Colonic mucosa (tissue), 4 donors: ENCODE measurements around the gene TMEM187. TPM values are rescaled to one million over a fixed set of nuclear protein-coding genes. Genes with fewer than 3 reads are reported as not detected.
"Not testable (repeated sequence)": the region's sequence is repeated elsewhere in the genome, so short reads cannot be mapped to it uniquely, and the experiment has no call there.

Experiments used
- DNase-seq: peaks from one replicate; pipeline ENCODE4 v3.0.0-alpha.2; 2020
- H3K27ac ChIP-seq: fragments of 200-600 bp; one replicate; pipeline ENCODE4 v1.8.0; 2021
- H3K27me3 ChIP-seq: fragments of 200-600 bp; one replicate; pipeline ENCODE4 v1.8.0; 2021
- H3K36me3 ChIP-seq: fragments of 200-600 bp; one replicate; pipeline ENCODE4 v1.8.0; 2021
- H3K4me1 ChIP-seq: fragments of 200-600 bp; one replicate; pipeline ENCODE4 v1.8.0; 2021; ENCODE audit warnings: mild to moderate bottlenecking
- H3K4me3 ChIP-seq: fragments of 200-600 bp; one replicate; pipeline ENCODE4 v1.8.0; 2021
- H3K9ac ChIP-seq, 2 donors: one replicate each; pipeline ENCODE4 v1.7.0; 2013; ENCODE audit warnings: control low read depth in 2 of 2, low read depth in 2 of 2, low read length in 2 of 2
- H3K9me3 ChIP-seq: fragments of 200-600 bp; one replicate; pipeline ENCODE4 v1.8.0; 2021
- intact Hi-C: fragments of 100-400 bp; cut with DNase I; formaldehyde crosslinking; loops from one replicate; pipeline ENCODE4 v1.14.1; 2022
- total RNA-seq, 2 donors: library from RNA; stranded (reverse); fragmentation: NEBNext Ultra II Directional in 1 of 2; extraction: Animal tissue kit (Norgen Biotek cat#: 25700) in 1 of 2; gene quantifications; one replicate each; pipeline ENCODE4 v1.2.1, GENCODE V29; 2021
- TF ChIP-seq, protein P1 (sequence below): fragments of 200-600 bp; IDR thresholded peaks from one replicate; pipeline ENCODE4 v1.8.0; 2022; ENCODE audit warnings: antibody characterized with exemption, mild to moderate bottlenecking
- donor health status: healthy.
- donor health status: DM: no; HTN: no; CAD: no.
- donor health status: DM: no; HTN: no; CAD: no.

Gene TMEM187
- total RNA-seq, 2 donors from 2014 or later = 8.7 to 19.2 TPM

DNA sequence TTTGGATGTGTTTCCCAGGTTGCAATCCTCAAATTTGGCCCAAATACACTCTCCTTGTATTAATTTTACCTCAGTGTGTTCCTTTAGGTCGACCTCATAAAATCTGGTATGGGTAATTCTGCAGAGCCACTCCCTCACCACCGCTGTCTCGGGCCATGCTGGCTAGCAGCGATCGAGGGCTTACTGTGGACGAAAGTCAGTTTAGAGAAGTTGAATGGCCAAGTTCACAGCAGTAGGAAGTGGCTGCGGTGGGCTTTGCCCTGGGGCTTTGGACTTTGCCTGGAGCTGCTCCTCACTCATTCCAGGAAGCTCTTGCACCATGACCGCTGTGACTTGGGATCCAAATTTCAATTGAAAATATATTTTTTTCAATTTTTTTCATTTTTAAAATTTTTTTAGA is 19.6 kb downstream of the TMEM187 start:
- intact Hi-C loops = no loop called here
- Histone ChIP-seq H3K4me3 (no peak overlapping the region), H3K27ac (no peak overlapping the region), H3K27me3 (peaks cover 10% of the 10 kb centered on the region), H3K4me1 (no peaks in the 10 kb centered on the region), H3K9me3 (no peaks in the 10 kb centered on the region), H3K36me3 (no peaks in the 10 kb centered on the region), H3K9ac (no peak overlapping the region)
- TF ChIP-seq, protein P1, sequence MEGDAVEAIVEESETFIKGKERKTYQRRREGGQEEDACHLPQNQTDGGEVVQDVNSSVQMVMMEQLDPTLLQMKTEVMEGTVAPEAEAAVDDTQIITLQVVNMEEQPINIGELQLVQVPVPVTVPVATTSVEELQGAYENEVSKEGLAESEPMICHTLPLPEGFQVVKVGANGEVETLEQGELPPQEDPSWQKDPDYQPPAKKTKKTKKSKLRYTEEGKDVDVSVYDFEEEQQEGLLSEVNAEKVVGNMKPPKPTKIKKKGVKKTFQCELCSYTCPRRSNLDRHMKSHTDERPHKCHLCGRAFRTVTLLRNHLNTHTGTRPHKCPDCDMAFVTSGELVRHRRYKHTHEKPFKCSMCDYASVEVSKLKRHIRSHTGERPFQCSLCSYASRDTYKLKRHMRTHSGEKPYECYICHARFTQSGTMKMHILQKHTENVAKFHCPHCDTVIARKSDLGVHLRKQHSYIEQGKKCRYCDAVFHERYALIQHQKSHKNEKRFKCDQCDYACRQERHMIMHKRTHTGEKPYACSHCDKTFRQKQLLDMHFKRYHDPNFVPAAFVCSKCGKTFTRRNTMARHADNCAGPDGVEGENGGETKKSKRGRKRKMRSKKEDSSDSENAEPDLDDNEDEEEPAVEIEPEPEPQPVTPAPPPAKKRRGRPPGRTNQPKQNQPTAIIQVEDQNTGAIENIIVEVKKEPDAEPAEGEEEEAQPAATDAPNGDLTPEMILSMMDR = no peak
- no peak for DNase-seq

DNA sequence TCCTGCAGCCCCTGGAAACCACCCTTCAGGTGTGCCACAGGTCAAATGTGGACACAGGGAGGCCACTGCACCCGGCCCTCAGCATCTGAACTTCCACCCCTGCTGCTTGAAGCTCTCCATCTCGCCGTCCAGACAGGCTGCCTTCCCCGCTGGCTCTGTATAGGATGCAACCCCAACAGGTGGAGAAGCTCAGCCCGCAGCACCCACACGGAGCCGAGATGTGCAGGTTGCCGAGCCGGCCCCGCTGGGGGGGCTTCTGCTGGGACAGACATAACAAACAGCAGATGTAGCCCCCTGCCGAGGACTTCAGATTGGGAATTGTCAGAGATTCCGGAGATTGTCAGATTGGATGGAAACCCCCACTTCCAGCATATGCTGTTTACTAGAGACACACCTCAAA is 20.5 kb downstream of the TMEM187 start:
- intact Hi-C loops = no loop called here
- Histone ChIP-seq H3K27ac (no peak overlapping the region), H3K27me3 (peaks cover 10% of the 10 kb centered on the region), H3K9ac (no peak overlapping the region), H3K4me3 (no peak overlapping the region), H3K4me1 (no peaks in the 10 kb centered on the region), H3K36me3 (no peaks in the 10 kb centered on the region), H3K9me3 (no peaks in the 10 kb centered on the region)
- TF ChIP-seq, protein P1 = no peak
- no peak for DNase-seq

DNA sequence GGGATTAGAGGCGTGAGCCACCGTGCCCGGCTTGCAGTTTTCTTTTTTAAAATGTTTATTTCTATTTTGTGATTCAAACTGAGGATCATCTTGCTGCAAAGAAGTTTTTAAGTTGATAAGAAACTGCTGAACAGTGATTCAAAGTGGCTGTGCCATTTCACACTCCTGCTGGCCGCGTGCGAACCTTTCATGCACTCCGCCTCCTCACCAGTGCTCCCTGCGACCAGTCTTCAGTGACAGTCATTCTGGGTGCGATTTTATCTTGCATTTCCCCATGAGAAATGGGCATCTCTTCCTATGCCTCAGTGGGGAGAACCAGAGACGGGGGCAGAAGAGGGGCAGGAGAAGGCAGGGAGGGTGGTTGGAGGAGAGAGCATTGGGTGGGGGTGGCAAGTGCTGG is 21.4 kb downstream of the TMEM187 start:
- H3K4me3 ChIP-seq = no peak overlapping the region
- H3K4me1 ChIP-seq = no peaks in the 10 kb centered on the region
- H3K9me3 ChIP-seq = no peaks in the 10 kb centered on the region
- no peak overlapping the region for H3K27ac ChIP-seq
- DNase-seq = no peak
- peaks cover 10% of the 10 kb centered on the region for H3K27me3 ChIP-seq
- H3K36me3 ChIP-seq = no peaks in the 10 kb centered on the region
- H3K9ac ChIP-seq = no peak overlapping the region
- TF ChIP-seq, protein P1 = no peak
- intact Hi-C loops = no loop called here

DNA sequence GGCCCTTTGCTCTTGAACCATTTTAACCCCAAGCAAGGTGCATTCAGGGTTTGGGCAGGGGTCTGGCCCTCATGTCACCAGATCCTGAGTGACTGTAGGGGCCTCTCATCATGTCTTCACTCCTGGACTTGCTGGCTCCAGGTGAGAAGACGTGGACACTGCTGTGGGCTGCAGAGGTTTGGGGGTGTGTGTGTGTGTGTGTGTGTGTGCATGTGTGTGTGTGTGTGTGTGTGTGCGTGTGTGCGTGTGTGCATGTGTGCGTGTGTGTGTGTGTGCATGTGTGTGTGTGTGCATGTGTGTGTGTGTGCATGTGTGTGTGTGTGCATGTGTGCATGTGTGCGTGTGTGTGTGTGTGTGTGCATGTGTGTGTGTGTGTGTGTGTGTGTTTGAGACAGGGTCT is 21.8 kb downstream of the TMEM187 start:
- H3K36me3 ChIP-seq, H3K27ac ChIP-seq, intact Hi-C loops, H3K9ac ChIP-seq, DNase-seq, H3K9me3 ChIP-seq, H3K4me3 ChIP-seq, H3K4me1 ChIP-seq: not testable (repeated sequence)
- H3K27me3 ChIP-seq = peaks cover 10% of the 10 kb centered on the region

DNA sequence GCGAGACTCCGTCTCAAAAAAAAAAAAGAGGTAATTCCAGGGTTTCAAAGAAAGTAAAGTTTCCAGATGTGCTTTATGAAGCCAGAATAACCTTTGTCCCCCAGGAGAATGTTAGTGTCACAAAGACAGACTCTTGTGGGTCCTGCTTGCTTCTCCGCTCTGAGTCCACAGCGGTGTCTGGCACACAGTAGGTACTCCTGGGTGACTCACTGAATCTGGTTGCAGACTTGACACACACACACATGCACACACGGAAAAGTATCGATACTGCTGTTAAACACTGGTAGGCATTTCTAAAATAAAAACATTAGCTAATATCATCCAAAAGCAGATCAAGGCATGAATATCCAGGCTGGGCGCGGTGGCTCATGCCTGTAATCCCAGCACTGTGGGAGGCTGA is 22.9 kb downstream of the TMEM187 start:
- no peak overlapping the region for H3K27ac ChIP-seq
- TF ChIP-seq, protein P1 = no peak
- H3K27me3 ChIP-seq = peaks cover 10% of the 10 kb centered on the region
- DNase-seq = no peak
- no peaks in the 10 kb centered on the region for H3K4me1 ChIP-seq
- H3K36me3 ChIP-seq = no peaks in the 10 kb centered on the region
- H3K9me3 ChIP-seq = no peaks in the 10 kb centered on the region
- intact Hi-C loops = no loop called here
- H3K4me3 ChIP-seq = no peak overlapping the region
- no peak overlapping the region for H3K9ac ChIP-seq

DNA sequence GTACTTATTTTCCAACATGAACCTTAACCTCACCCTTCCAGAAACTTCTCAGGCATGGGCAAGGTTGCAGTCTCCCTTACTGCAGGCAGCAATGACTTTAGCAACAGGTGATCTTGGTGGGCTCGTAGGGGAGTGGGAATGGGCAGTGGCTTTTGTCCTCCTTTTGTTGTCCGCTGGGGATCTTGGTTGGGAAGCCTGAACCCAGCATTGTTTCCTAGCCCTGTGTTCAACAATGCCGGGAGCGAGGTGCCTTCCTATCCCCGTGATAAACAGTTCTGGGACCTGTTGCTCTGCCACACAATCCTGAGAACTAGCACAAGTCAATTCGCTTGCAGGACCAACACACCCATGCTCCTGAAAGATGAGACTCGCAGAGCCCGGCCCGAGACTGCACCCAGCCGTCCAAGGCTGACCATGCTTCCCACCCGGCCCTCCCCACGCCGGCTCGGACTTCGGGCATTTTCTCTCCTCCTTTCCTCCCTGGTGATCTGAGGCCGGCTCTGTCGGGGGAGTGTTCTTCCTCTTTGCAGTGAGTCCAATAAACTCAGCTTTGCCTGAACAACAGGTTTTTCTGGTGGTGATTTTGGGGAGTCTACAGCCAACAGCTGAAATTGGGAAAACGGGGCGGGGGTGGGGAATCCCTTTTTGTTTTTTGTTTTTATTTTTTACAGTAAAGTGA is 26.9 kb downstream of the TMEM187 start:
- no peaks in the 10 kb centered on the region for H3K36me3 ChIP-seq
- no peaks in the 10 kb centered on the region for H3K4me1 ChIP-seq
- TF ChIP-seq, protein P1 = no peak
- H3K4me3 ChIP-seq = no peak overlapping the region
- DNase-seq = no peak
- no peak overlapping the region for H3K9ac ChIP-seq
- H3K27me3 ChIP-seq = peaks cover 3% of the 10 kb centered on the region
- intact Hi-C loops = no loop called here
- H3K27ac ChIP-seq = no peak overlapping the region
- no peaks in the 10 kb centered on the region for H3K9me3 ChIP-seq
